Osteocyte (in vitro differentiated cells): ENCODE data around the gene PDK2. TPM values are rescaled to one million over a fixed set of nuclear protein-coding genes. Genes with fewer than 3 reads are reported as not detected.

ENCODE experiments used
- DNase-seq: peaks from one replicate; pipeline ENCODE4 v3.0.0; 2021; ENCODE audit warnings: mixed read lengths; ENCODE audit not compliant: unreplicated experiment; ENCODE audit errors: extremely low spot score
- H3K27ac Mint-ChIP-seq: one replicate; pipeline ENCODE4 v1.8.0; 2021; ENCODE audit warnings: mild to moderate bottlenecking, mixed read lengths; ENCODE audit not compliant: unreplicated experiment
- H3K27me3 Mint-ChIP-seq: one replicate; pipeline ENCODE4 v1.8.0; 2021; ENCODE audit warnings: mixed read lengths; ENCODE audit not compliant: unreplicated experiment
- H3K36me3 Mint-ChIP-seq: one replicate; pipeline ENCODE4 v1.8.0; 2021; ENCODE audit warnings: mixed read lengths; ENCODE audit not compliant: unreplicated experiment
- H3K4me1 Mint-ChIP-seq: one replicate; pipeline ENCODE4 v1.8.0; 2021; ENCODE audit warnings: mixed read lengths; ENCODE audit not compliant: unreplicated experiment
- H3K4me3 Mint-ChIP-seq: one replicate; pipeline ENCODE4 v1.8.0; 2021; ENCODE audit warnings: mild to moderate bottlenecking, moderate library complexity, mixed read lengths; ENCODE audit not compliant: unreplicated experiment
- H3K9me3 Mint-ChIP-seq: one replicate; pipeline ENCODE4 v1.8.0; 2021; ENCODE audit warnings: mixed read lengths; ENCODE audit not compliant: unreplicated experiment
- CTCF ChIP-seq: fragments of 200-600 bp; sonication (generic); IDR thresholded peaks from 2 replicates; pipeline ENCODE4 v1.5.0; 2021; ENCODE audit warnings: antibody characterized with exemption, mild to moderate bottlenecking, moderate library complexity
- total RNA-seq: library from RNA; stranded (reverse); gene quantifications from 2 replicates; pipeline ENCODE4 v1.2.1, GENCODE V29; 2021

The PDK2 gene
- total RNA-seq, 1 donor from 2014 or later = 66.2 TPM

GRCh38 chr17:50143461-50144176 is 48.5 kb downstream of the PDK2 start:
- Mint-ChIP-seq H3K4me1 (peaks cover 42% of the 10 kb centered on the region), H3K9me3 (no peaks in the 10 kb centered on the region), H3K27ac (no peak overlapping the region), H3K36me3 (peaks cover 62% of the 10 kb centered on the region), H3K27me3 (no peaks in the 10 kb centered on the region), H3K4me3 (no peak overlapping the region)
- no peak for DNase-seq
- no peak for TF ChIP-seq CTCF

- H3K27ac Mint-ChIP-seq = no peak overlapping the region
- DNase-seq = no peak
- H3K4me1 Mint-ChIP-seq = peaks cover 42% of the 10 kb centered on the region
- peaks cover 57% of the 10 kb centered on the region for H3K36me3 Mint-ChIP-seq
- H3K9me3 Mint-ChIP-seq = no peaks in the 10 kb centered on the region
- TF ChIP-seq CTCF = no peak
- H3K27me3 Mint-ChIP-seq = no peaks in the 10 kb centered on the region
- H3K4me3 Mint-ChIP-seq = no peak overlapping the region
These were observed 49.2 kb downstream of the PDK2 start for GRCh38 chr17:50144355-50144754.

GRCh38 chr17:50144845-50145531 is 49.8 kb downstream of the PDK2 start:
- Mint-ChIP-seq H3K4me3 (peak overlapping the region; percentile 91), H3K9me3 (no peaks in the 10 kb centered on the region), H3K36me3 (peaks cover 51% of the 10 kb centered on the region), H3K4me1 (peaks cover 38% of the 10 kb centered on the region), H3K27ac (no peak overlapping the region), H3K27me3 (no peaks in the 10 kb centered on the region)
- DNase-seq = no peak
- no peak for TF ChIP-seq CTCF

DNA sequence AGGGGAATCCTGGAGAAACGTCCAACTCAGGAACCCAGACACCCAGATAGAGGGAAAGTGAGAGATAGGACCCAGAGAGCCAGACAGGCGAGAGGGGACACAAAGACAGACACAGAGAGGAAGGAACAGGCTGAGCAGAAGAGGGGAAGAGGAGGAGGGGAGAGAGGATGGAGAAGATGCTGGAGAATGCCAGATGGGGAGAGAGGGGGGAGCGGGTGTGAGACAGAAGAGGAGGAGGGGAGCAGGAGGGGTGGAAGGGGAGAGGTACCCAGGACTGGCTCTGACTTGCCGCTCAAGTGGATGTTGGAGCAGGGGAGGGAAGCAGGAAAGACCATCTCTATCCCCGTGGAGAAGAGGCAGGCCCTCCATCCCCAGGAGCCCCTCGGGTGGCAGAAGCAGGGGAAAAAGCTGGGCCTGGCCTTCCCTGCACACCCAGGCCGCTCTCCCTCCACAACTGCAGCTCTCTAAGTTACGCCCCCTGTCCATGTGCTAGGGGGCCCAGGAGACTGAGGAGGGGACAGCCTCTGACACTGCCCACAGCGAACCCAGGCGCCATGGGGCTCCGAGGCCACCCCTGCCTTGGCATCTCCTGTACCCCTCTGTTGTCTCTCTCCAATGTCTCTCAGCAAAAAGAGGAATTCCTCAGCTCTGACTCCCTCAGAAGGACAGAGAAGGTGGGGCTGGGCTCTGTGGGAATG is 50.5 kb downstream of the PDK2 start:
- Mint-ChIP-seq H3K27ac (peak overlapping the region; percentile 57), H3K9me3 (no peaks in the 10 kb centered on the region), H3K36me3 (peaks cover 44% of the 10 kb centered on the region), H3K27me3 (no peaks in the 10 kb centered on the region), H3K4me1 (peaks cover 36% of the 10 kb centered on the region), H3K4me3 (peak overlapping the region; percentile 91)
- DNase-seq = no peak
- TF ChIP-seq CTCF = no peak
